HG02852 (cell line): Measurements from ENCODE around the gene THSD7B.
"Not testable (repeated sequence)": the region's sequence is repeated elsewhere in the genome, so short reads cannot be mapped to it uniquely, and the experiment has no call there.

Experiments
- ATAC-seq: cut with Tn5 transposase; IDR thresholded peaks from one replicate; pipeline ENCODE4 v1.9.1; 2021; ENCODE audit warnings: mild to moderate bottlenecking, moderate library complexity; ENCODE audit not compliant: unreplicated experiment

The THSD7B gene

DNA sequence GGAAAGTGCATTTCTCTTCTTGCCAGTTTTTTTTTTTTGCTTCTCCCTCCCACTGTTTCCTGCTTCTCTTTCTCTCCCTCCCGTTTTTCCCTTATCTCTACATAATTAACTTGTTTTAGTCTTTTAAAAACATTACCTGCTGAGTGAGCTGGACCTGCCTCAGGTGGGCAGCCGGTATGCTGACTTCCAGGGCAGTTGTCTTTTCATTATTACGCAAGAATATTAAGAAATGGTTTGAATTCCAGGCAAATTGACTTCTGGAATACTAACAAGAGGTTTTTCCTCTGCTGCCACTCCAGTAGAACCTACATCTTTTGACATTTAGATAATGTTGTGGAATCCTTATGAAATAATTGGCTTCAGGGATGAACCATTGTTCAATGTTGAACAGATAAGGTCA is 161.8 kb downstream of the THSD7B start:
- ATAC-seq, result no peak

DNA sequence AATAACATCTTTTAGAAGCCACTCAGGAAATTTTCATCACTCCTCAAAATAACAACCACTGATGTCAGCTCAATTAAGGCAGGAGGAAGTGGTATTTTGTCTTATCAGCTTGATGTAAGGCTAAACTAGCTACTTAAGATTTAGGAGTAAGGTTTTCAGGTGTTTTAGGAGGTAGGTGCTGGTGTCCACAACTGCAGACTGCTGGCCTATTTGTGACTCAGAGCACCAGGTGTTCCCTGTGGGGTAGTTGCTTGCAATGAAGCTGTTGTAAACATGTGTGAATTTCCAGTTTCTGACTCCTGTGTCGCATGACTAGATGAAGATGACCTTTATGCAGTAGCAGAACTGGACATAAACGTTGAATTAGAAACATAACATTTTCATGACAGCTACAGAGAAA is 164.2 kb downstream of the THSD7B start:
- no peak for ATAC-seq

DNA sequence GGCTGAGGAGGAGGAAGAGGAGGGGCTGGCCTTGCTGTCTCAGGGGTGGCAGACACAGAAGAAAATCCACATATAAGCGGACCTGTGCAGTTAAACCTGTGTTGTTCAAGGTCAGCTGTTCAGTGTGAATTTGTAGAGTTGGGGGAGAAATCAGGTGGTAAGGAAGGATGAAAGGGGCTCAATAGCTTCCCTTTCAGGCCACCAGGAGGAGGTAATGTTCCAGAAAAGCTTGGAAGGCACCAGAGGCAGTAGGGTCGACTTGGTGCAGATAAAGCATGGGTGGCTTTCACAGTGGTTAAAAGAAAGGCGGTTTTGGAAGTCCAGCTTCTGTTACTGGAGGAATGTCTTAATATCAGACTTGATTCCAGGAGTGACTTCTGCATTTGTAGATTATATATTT is 167.4 kb downstream of the THSD7B start:
- ATAC-seq, result no peak

DNA sequence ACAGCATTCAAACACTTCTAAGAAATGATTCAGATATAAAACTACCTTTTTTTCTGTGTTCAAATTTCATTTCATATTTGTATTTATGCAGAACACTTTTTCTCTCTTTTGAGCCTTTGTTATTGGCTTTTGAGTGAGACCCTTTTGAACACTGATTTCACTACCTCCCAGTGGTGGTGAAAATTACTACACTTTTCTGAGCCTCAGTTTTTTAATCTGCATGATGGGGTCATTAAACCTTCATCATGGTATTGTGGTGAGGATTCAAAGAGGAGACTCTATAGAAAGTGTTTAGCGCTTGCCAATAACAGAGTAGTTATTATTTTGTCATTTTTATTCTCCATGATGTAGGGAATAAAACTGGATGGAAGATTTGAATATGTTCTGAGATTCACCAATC is 169.8 kb downstream of the THSD7B start:
- ATAC-seq, result no peak

DNA sequence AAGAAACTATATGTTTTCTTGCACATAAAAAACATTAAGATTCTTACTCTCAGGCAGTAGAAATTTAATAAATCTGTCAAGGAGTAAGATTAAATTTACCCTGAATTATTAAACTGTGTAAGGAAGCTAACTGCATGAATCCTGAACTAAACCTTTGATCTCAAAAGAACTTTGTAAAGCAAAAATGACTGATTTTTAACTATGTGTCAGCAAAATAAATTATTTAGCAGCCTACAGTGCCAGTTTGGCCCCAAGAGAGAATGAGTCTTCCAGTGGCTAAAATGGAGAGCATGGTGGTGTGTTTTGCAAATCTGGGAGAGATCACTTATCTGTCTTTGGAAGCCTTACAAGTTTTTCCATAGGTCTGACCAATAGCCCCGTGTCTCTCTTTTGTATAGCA is 190.7 kb downstream of the THSD7B start:
- no peak for ATAC-seq

DNA sequence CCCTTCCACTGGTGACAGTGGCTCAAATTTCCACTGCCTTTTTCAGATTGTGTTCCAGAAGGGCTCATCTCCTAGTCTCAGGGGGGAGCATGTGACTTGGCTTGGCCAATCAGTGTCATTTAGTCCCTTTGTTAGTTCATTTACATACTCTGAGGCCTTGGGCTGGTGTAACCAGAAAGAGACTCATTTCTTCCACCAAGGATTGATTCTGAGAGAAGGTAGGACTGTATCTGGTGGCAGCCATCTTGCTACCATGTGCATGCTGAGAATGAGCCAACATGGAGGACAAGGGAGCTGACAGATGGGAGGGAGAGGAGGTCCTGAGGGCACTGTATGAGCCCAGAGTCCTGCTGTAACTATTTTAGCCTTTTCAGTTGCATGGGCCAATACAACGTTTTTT is 191.7 kb downstream of the THSD7B start:
- no peak for ATAC-seq

DNA sequence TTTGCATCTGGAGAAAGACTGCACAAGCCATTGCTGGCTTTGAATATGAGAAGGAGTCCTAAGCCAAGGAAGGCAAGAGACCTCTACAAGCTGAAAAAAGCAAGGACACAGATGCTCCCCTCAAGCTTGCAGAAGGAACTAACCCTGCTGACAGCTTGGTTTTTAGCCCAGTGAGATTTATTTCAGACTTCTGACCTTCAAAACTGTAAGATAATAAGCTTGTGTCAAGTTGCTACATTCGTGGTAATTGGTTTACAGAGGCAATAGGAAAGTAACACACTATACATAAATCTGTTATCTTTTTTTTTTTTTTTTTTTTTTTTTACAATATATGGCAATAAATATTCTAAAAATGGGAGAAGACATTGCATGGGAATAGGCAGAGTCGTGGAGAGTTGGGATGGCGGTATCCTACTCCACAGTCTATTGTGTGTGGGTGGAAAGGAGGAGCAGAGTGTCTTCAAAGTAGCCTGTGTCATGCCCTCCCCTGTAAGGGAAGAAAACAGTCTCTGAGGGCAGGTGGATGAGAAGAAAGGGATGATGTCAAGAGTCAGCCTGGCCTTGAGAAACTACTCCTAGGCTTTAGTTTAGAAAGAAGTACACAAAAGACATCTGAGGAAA is 196.9 kb downstream of the THSD7B start:
- no peak for ATAC-seq

DNA sequence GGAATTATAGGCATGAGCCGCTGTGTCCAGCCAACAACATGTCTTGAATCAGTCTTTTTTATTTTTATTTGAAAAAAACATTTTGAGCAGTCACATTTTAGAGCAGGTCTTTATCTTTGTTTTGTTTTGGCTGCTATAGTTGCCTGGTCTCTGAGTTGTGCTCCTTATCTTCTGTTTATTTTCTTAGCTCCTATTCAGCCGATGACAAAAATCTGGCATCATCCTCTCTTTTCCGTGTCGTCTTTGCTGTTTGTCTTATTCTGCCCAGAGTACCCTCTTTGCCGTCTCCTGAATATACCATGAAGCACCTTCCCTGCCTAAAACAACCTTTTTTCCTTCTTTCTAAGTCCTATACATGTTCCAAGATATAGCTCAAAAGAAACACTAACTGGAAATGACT is 201.1 kb downstream of the THSD7B start:
- no peak for ATAC-seq

DNA sequence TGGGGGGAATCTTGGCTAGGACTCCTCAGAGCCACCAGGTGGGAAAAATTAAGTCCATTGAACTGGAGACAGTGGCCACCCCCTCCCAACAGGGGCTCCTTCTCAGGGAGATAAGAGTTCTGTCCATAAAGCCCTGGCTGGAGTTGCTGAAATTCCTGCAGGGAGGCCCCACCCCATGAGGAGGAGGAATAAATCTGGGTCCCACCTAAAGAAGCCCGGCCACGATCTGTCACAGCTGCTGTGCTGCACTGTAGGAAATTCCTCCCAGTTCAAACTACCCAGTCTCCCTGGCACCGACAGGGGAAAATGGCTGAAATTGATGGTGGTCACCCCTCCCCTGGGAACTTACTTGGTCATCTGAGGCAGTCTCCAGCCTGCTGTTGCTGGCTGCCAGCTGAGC is 215.0 kb downstream of the THSD7B start:
- no peak for ATAC-seq

DNA sequence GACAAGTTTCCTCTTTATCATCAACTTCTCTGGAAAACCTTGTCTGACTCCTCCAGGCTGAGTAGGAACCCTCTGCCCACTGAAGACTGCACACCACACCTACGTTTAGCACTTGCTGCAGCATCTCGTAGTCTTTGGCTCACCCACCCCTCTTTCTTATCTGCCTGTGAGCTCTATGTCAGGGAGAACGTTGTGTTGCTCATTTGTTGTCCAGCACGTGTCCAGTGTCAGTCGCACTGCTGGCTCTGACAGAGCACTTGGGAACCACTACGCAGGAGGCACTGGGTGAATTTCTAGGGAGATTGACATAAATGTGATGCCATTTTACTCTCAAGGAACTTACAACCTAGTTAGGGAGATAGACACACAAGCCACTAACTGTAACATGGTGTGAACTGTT is 216.3 kb downstream of the THSD7B start:
- not testable (repeated sequence) for ATAC-seq

DNA sequence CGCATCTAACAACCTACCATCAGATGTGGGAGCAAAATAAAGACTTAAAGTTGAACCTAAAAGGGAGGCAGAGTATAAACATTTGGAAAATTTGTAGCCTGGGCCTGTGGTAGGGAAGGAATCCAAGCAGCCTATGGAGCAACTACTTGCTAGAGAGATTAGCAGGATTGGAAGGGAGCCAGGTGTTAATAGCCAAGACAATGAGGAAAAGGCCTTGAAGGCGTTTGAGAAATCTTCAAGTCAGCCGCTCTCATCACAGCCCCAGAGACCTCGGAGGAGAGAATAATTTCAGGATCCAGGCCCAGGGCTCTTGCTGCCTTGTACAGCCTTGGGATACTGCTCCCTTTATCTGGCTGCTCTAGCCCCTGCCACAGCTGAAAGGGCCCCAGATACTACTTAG is 219.7 kb downstream of the THSD7B start:
- ATAC-seq, result no peak

DNA sequence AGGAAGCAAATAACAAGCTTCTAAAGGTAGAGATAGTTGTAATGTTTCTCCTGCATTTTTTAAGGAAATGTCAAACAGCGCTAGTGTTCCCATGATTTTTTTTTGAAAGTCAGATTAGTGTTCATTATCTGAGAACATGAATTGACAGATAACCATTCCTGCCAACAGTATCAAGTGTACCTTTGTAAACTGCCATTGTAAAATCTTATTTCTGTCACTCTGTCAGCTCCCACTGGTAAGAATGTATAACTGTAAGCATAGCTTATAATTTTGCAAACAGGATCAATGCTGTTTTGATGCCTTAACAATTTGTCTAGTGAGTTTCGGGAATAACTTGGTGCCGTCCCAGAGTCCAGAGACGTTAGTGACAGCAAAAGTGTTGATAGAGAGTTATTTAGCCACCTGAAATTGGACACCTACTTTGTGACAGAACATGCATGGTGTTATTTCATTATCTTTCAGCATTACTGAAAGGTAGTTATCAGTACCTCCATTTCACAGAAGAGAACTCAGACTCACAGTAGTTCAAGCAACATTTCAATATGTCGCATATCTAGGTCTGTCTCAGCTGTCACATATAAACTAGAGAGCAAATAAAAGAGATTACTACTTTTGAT is 221.4 kb downstream of the THSD7B start:
- ATAC-seq, result no peak

DNA sequence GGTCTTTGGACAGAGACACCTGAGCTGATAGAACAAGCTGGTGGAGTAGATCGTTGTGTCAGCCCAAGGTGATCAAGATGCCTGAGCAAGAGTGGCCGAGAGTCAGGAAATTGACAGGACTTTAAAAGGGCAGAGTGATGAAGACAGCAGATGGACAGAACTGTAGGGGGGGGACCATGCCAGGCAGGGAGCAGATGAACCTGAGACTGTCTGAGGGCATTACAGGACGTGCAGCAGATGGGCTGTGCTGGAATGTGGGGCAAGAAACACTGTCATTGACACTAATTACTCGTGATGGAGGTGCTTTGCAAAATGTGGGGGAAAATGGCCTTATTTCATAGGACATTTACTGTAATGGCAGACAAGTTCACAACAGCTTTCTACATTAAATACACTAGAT is 225.0 kb downstream of the THSD7B start:
- ATAC-seq, result no peak

DNA sequence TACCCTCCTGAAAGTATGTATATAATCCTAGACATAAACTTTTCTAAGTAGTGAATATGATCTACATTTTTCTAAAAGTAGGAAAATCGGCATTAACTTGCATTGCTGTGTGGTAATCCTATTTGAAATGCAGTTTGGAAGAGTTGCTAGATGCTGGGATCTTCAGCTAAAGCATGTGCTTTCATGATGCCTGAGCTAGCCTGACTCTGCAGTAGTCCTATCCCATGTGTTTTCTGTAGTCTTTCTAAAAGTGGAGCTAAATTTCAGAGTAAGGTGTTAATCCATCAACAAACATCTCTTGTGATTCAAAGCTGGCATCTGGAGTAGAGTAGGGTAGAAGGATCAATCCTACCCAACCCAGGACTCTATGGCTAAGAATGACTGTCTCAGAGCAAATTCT is 229.4 kb downstream of the THSD7B start:
- no peak for ATAC-seq

DNA sequence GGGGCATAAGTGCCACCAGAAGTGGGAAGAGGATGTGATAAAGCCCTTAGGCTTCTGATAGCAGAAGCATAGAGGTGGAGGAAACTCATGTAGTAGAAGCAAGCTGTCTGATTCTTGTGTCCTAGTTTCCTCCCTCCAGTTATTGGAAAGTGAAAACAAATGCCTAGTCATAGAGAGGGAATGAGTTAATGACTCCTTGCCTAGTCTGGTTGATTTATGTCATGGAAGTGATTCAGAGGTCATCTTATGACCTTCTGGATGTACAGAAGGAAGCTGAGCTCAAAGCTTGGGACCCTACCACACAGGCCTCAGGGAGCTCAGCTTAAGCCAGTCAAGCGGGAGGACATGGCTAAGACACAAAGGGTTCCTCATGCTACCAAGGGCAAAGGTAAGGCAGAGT is 232.2 kb downstream of the THSD7B start:
- ATAC-seq, result no peak

DNA sequence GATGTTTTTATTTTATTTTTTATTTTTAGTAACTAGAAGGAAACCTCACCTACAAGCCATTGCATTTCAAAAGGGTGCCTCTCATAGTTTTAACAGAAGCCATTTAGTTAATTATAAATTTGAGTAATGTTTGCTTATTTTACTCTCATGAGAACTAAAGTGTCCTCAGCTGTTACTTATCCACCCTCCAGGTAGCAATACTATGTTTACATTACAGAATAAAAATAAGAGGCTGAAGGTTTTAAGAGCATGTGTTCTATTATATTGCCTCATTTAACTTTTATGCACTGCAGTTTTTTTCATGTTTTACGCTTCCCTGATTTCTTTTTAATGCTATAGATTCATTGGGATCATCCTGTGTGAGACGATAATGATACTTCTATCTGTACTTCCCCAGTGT is 235.5 kb downstream of the THSD7B start:
- no peak for ATAC-seq

DNA sequence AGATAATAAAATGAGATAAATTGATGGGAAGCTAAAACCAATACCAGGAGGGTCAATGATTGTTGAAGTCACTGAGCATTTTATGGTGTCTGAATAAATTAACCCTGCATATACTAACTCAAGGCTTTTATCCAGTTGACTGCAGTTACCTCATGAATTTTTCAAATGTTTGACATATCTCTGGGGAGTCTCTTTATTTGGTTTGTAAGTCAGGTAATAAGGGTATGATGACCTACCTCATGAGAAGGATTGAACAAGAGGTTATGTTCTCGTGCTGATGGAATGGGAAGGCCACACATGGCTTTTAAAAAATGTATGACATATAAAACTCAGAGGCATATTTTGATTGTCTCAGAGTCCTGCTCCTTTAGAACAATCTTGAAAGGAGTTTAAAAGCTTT is 237.6 kb downstream of the THSD7B start:
- ATAC-seq, result no peak

DNA sequence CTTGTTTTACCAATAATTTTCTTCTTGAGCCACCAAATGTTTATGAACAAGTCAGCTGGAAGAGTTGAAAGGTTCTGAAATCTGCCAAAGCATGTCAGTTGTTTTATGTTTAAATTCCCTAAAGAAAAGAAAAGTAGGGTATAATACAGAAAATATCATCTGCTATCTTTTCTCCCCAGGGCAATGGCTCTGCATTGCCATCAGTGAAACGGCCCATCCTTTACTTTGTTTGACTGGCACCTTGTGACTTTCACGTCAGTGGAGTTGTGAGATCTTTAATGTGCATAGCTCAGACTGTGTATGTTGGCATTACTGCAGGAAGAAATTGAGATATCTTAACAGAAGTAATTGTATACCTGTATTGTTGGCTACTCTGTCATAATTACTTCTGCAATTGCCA is 239.9 kb downstream of the THSD7B start:
- no peak for ATAC-seq

DNA sequence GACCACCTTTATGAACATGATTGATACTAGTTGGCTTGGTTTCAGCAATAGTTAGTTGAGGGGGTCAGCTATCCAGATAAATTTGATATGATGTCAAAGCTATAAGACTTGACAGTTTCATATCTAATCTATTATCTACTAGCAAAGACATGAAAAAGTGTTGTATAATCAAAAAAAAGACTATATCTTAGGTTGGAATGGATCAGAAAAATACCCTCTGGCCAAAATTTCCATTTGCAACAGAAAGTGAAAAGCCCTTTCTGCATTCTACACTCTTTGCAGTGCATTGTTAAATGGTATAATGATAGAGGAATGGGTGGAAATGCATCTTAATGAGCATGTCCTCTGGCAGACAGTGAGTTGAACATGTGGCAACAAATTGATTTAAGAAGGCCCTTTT is 242.6 kb downstream of the THSD7B start:
- ATAC-seq, result no peak

DNA sequence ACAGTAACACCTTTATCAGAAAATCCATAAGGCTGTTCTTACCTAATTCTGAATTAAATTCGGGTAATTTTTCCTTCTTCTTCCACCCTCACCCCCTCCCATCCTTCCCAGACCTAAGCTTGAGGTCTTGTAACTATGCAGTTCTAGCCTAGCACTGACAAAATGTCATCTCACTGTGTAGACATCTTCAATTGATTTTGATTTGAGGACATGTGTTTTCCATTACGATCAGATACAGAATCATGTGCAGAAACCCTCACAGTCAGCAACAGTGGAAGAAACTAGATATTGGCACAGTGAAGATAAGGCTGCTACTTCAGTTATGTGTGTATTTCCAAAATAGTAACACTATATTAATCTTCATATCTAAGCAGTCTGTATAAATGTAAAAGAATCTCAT is 244.6 kb downstream of the THSD7B start:
- ATAC-seq, result no peak

DNA sequence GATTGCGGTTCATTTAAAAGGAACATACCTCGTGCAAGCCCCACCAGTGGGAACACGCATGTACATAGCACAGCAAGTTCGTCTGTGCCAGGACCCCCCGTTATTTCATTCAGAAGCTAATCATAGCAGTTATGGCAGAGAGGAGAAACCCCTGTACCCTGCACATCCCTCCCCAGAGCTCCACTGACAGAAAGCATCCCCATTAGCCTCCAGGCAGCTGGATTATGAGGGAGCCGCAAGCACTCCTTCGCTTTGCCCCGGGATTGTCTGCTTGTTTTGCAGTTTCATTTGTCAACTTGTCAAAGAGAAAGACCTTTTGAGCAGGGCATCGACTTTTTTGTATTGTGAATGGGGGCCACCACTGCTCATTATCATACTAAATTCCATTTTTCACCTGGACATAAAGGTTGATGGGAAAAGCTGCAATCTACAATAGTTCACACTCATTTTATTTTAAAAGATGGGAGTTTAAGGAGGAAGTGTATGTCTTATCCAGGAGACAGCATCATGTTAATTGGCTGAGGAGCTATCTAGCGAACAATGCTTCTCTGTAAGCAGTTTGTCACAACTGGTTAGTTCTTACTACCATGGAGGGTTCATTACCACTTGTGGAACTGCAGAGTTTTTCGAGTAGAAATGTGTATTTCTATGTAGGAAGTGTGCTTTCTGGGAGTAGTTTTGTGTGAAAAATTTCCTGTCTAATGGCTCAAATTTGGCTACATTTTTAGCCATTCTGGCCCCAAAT is 255.3 kb downstream of the THSD7B start:
- no peak for ATAC-seq

DNA sequence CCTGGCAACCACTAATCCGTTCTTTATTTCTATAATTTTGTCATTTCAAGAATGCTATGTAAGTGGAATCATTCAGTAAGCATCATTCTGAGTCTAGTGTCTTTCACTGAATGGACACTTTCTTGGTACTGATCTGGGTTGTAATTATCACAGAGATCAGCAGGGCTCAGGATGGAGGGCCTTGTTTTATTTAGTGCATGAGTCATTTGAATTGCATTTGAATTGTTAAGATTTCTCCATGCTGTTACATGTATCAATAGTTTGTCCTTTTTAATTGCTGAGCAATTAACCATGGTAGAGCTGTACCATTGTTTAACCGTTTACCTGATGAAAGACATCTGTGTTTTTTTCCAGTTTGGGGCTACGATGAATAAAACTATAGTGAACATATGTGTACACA is 256.4 kb downstream of the THSD7B start:
- ATAC-seq, result no peak

DNA sequence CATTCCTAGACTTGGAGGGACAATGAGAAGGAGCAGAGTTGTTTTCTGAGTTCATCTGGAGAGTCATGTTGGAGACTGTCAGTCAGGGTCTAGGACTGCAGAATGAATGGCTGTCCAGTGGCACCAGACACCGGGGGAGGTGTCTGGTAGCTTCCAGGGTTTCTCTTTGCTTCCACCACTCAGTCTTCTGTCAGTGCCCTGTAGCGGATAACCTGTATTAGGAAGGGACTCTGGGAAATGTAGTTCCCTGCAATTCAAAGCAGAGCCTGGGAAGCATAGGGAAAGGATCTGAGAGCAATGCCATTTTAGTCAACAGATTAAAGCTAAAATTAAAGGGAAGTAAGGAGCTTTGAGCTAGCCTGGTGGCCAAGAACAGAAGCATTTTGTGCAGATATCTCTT is 257.9 kb downstream of the THSD7B start:
- ATAC-seq, result no peak
